Liver (tissue), 3 donors: ENCODE results near the gene MBD6.
"Not testable (repeated sequence)": the region's sequence is repeated elsewhere in the genome, so short reads cannot be mapped to it uniquely, and the experiment has no call there.

Source experiments
- ATF3 ChIP-seq: IDR thresholded peaks from 2 replicates; pipeline ENCODE4 v1.6.1; 2016; ENCODE audit warnings: antibody characterized with exemption
- CTCF ChIP-seq: fragments of 150-350 bp; IDR thresholded peaks from 2 replicates; pipeline ENCODE4 v1.5.1; 2017; ENCODE audit warnings: improper control_type of control experiment, low read depth, low read length; ENCODE audit not compliant: missing input control
- GABPA ChIP-seq, 2 donors: IDR thresholded peaks in 1 of 2; conservative IDR thresholded peaks in 1 of 2; 2 replicates each; pipeline ENCODE4 v1.6.1; 2016; ENCODE audit warnings: antibody characterized with exemption in 2 of 2, mild to moderate bottlenecking in 1 of 2, moderate library complexity in 1 of 2
- JUND ChIP-seq, 2 donors: IDR thresholded peaks; 2 replicates each; pipeline ENCODE4 v1.6.1; 2016; ENCODE audit warnings: antibody characterized with exemption in 2 of 2
- MAX ChIP-seq: IDR thresholded peaks from 2 replicates; pipeline ENCODE4 v1.6.1; 2016; ENCODE audit warnings: antibody characterized with exemption
- RXRA ChIP-seq, 2 donors: IDR thresholded peaks; 2 replicates each; pipeline ENCODE4 v1.6.1; 2017 to 2018; ENCODE audit warnings: antibody characterized with exemption in 2 of 2, mild to moderate bottlenecking in 1 of 2
- donor health status: healthy.
- donor health status: healthy.

GRCh38 chr12:57502311-57502969 is 20.2 kb upstream of the MBD6 start:
- not testable (repeated sequence) for TF ChIP-seq GABPA (IDR thresholded peaks at IDR 0.05 in 1 of 2, conservative IDR thresholded peaks at IDR 0.05 in 1 of 2); CTCF; RXRA (IDR thresholded peaks at IDR 0.05); ATF3; JUND (IDR thresholded peaks at IDR 0.05); MAX
